ENCODE results near the gene SLC25A18. TPM values are rescaled to one million over a fixed set of nuclear protein-coding genes. Genes with fewer than 3 reads are reported as not detected.

Gene SLC25A18
- total RNA-seq, 3 donors from 2014 or later, result 6.6 to 18.7 (median 14.7) TPM

GRCh38 chr22:17548010-17548755 is 15.1 kb upstream of the SLC25A18 start:
- TF ChIP-seq POLR2A (IDR thresholded peaks at IDR 0.05) (no peak), POLR2AphosphoS5 (IDR thresholded peaks at IDR 0.05) (no peak), CTCF (IDR thresholded peaks at IDR 0.05) (no peak)
- intact Hi-C loops (cut with DNase I; ENCODE audit: low total_unique reads), result no loop called here
- no peak for DNase-seq (ENCODE audit: low spot score in 2 of 2)

GRCh38 chr22:17548756-17549035 is 14.6 kb upstream of the SLC25A18 start:
- DNase-seq (ENCODE audit: low spot score in 2 of 2), result no peak
- intact Hi-C loops (cut with DNase I; ENCODE audit: low total_unique reads), result no loop called here
- Histone ChIP-seq H3K9me3 (no peaks in the 10 kb centered on the region), H3K4me3 (no peak overlapping the region), H3K4me1 (no peaks in the 10 kb centered on the region), H3K27me3 (no peaks in the 10 kb centered on the region), H3K36me3 (no peaks in the 10 kb centered on the region), H3K27ac (no peak overlapping the region)
- TF ChIP-seq CTCF (IDR thresholded peaks at IDR 0.05) (no peak), POLR2A (IDR thresholded peaks at IDR 0.05) (no peak), POLR2AphosphoS5 (IDR thresholded peaks at IDR 0.05) (no peak)

More at GRCh38 chr22:17548010-17548755, 15.1 kb upstream of the SLC25A18 start:
- Histone ChIP-seq H3K27me3 (no peaks in the 10 kb centered on the region), H3K9me3 (no peaks in the 10 kb centered on the region), H3K36me3 (no peaks in the 10 kb centered on the region), H3K4me3 (no peak overlapping the region), H3K27ac (no peak overlapping the region), H3K4me1 (no peaks in the 10 kb centered on the region)

GRCh38 chr22:17549183-17549582 is 14.1 kb upstream of the SLC25A18 start:
- no peak for DNase-seq (ENCODE audit: low spot score in 2 of 2)
- Histone ChIP-seq H3K27ac (no peak overlapping the region), H3K36me3 (no peaks in the 10 kb centered on the region), H3K4me3 (no peak overlapping the region), H3K4me1 (no peaks in the 10 kb centered on the region), H3K27me3 (no peaks in the 10 kb centered on the region), H3K9me3 (no peaks in the 10 kb centered on the region)
- intact Hi-C loops (cut with DNase I; ENCODE audit: low total_unique reads), result no loop called here
- TF ChIP-seq POLR2A (IDR thresholded peaks at IDR 0.05) (no peak), POLR2AphosphoS5 (IDR thresholded peaks at IDR 0.05) (no peak), CTCF (IDR thresholded peaks at IDR 0.05) (no peak)

GRCh38 chr22:17549655-17550054 is 13.6 kb upstream of the SLC25A18 start:
- Histone ChIP-seq H3K4me1 (no peaks in the 10 kb centered on the region), H3K27ac (no peak overlapping the region), H3K36me3 (no peaks in the 10 kb centered on the region), H3K4me3 (no peak overlapping the region), H3K27me3 (no peaks in the 10 kb centered on the region), H3K9me3 (no peaks in the 10 kb centered on the region)
- TF ChIP-seq POLR2AphosphoS5 (IDR thresholded peaks at IDR 0.05), result no peak
- DNase-seq (ENCODE audit: low spot score in 2 of 2), result no peak
- intact Hi-C loops (cut with DNase I; ENCODE audit: low total_unique reads), result no loop called here

GRCh38 chr22:17552737-17553136 is 10.6 kb upstream of the SLC25A18 start:
- intact Hi-C loops (cut with DNase I; ENCODE audit: low total_unique reads), result no loop called here
- no peak overlapping the region for H3K27ac ChIP-seq
- no peak for TF ChIP-seq POLR2AphosphoS5 (IDR thresholded peaks at IDR 0.05)
- no peak for TF ChIP-seq CTCF (IDR thresholded peaks at IDR 0.05)
- no peak for TF ChIP-seq POLR2A (IDR thresholded peaks at IDR 0.05)
- H3K36me3 ChIP-seq, result no peaks in the 10 kb centered on the region
- no peaks in the 10 kb centered on the region for H3K9me3 ChIP-seq
- no peaks in the 10 kb centered on the region for H3K4me1 ChIP-seq
- no peak overlapping the region for H3K4me3 ChIP-seq
- no peaks in the 10 kb centered on the region for H3K27me3 ChIP-seq
- no peak for DNase-seq (ENCODE audit: low spot score in 2 of 2)
